Smooth muscle cell (in vitro differentiated cells): Measurements from ENCODE around the gene TWIST2. TPM values are rescaled to one million over a fixed set of nuclear protein-coding genes. Genes with fewer than 3 reads are reported as not detected.

Experiments used
- DNase-seq: peaks from one replicate; lab custom pipeline; 2025; ENCODE audit not compliant: unreplicated experiment; lab: John Stamatoyannopoulos, UW
- H2AFZ ChIP-seq: fragments of 200-600 bp; sonication (generic); 2 replicates; pipeline ENCODE4 v1.6.0; 2016; ENCODE audit warnings: antibody characterized with exemption, low read depth, mild to moderate bottlenecking
- H3F3A ChIP-seq: fragments of 200-600 bp; sonication (generic); 2 replicates; pipeline ENCODE4 v1.6.0; 2017; ENCODE audit warnings: antibody characterized with exemption, low read depth
- H3K27ac ChIP-seq: fragments of 200-600 bp; sonication (generic); 2 replicates; pipeline ENCODE4 v1.5.1; 2016; ENCODE audit warnings: low read depth, mild to moderate bottlenecking
- H3K27me3 ChIP-seq: fragments of 200-600 bp; sonication (generic); 2 replicates; pipeline ENCODE4 v1.6.1; 2016; ENCODE audit warnings: low read depth, mild to moderate bottlenecking
- H3K36me3 ChIP-seq: fragments of 200-600 bp; sonication (generic); 2 replicates; pipeline ENCODE4 v1.5.1; 2016; ENCODE audit warnings: low read depth
- H3K4me1 ChIP-seq: fragments of 200-600 bp; sonication (generic); 2 replicates; pipeline ENCODE4 v1.5.1; 2016; ENCODE audit warnings: low read depth
- H3K4me2 ChIP-seq: fragments of 200-600 bp; sonication (generic); 2 replicates; pipeline ENCODE4 v1.6.0; 2016; ENCODE audit warnings: mild to moderate bottlenecking
- H3K4me3 ChIP-seq: fragments of 200-600 bp; sonication (generic); 2 replicates; pipeline ENCODE4 v1.5.1; 2016; ENCODE audit warnings: mild to moderate bottlenecking
- H3K79me2 ChIP-seq: fragments of 200-600 bp; sonication (generic); 2 replicates; pipeline ENCODE4 v1.6.0; 2016; ENCODE audit warnings: low read depth, mild to moderate bottlenecking
- H3K9ac ChIP-seq: fragments of 200-600 bp; sonication (generic); 2 replicates; pipeline ENCODE4 v1.6.0; 2016; ENCODE audit warnings: low read depth
- H3K9me3 ChIP-seq: fragments of 200-600 bp; sonication (generic); replicated peaks from 2 replicates; pipeline ENCODE4 v1.5.1; 2016; ENCODE audit warnings: low read depth
- H4K20me1 ChIP-seq: fragments of 200-600 bp; sonication (generic); 2 replicates; pipeline ENCODE4 v1.6.0; 2016; ENCODE audit warnings: low read depth
- WGBS: methylation state at CpG from one replicate; pipeline ENCODE4 v1.1.7; 2016; ENCODE audit warnings: low lambda C conversion rate; 5-methylcytosine and 5-hydroxymethylcytosine counted together
- polyA plus RNA-seq: library from polyadenylated mRNA; unstranded; fragments of >200 nt; fragmentation: Nextera tagmentation; extraction: Ambion mirVana; gene quantifications from 2 replicates; pipeline ENCODE4 v1.2.1, GENCODE V29; 2016
- total RNA-seq: library from RNA; depleted of rRNA; stranded (reverse); fragments of >200 nt; gene quantifications from 2 replicates; pipeline ENCODE4 v1.2.3, GENCODE V29; 2014
- TF ChIP-seq, protein P1 (sequence below): fragments of 200-600 bp; sonication (generic); IDR thresholded peaks from 2 replicates; pipeline ENCODE4 v1.5.1; 2017; ENCODE audit warnings: borderline replicate concordance, mild to moderate bottlenecking, antibody characterized with exemption; ENCODE audit not compliant: insufficient read depth, poor library complexity, severe bottlenecking

The TWIST2 gene
- total and polyA plus RNA-seq, 2 experiments from 2014 or later: 1.0 to 2.4 TPM

DNA sequence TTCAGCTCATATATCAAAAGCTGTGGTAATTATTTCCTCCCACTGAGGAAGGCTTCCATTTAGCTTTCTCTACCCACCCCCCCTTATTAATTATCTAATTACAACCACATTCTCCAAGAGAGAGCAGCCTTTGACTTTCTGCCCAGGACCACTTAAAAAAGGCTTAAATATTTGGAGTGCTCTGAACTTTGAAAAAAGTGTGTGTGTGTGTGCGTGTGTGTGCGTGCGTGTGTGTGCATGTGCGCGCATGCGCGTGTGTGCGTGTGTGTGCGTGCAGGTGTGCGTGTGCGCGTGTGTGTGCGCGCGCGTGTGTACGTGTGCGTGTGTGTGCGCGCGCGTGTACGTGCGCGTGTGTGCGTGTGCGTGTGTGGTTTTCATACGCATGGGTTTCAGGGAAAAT lies 57.8 kb downstream of the TWIST2 start:
- Histone ChIP-seq H3K36me3 (no peaks in the 10 kb centered on the region), H3K79me2 (no peaks in the 10 kb centered on the region), H3K9ac (no peak overlapping the region), H4K20me1 (no peaks in the 10 kb centered on the region), H2AFZ (no peak overlapping the region), H3K4me1 (no peaks in the 10 kb centered on the region), H3K27me3 (no peaks in the 10 kb centered on the region), H3K4me3 (no peak overlapping the region), H3K9me3 (no peaks in the 10 kb centered on the region), H3K4me2 (no peak overlapping the region), H3F3A (no peaks in the 10 kb centered on the region), H3K27ac (no peak overlapping the region)
- 89% methylated on average over 21 of the region's 28 CpGs for WGBS
- TF ChIP-seq, protein P1, sequence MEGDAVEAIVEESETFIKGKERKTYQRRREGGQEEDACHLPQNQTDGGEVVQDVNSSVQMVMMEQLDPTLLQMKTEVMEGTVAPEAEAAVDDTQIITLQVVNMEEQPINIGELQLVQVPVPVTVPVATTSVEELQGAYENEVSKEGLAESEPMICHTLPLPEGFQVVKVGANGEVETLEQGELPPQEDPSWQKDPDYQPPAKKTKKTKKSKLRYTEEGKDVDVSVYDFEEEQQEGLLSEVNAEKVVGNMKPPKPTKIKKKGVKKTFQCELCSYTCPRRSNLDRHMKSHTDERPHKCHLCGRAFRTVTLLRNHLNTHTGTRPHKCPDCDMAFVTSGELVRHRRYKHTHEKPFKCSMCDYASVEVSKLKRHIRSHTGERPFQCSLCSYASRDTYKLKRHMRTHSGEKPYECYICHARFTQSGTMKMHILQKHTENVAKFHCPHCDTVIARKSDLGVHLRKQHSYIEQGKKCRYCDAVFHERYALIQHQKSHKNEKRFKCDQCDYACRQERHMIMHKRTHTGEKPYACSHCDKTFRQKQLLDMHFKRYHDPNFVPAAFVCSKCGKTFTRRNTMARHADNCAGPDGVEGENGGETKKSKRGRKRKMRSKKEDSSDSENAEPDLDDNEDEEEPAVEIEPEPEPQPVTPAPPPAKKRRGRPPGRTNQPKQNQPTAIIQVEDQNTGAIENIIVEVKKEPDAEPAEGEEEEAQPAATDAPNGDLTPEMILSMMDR: no peak
- DNase-seq: no peak

- Histone ChIP-seq H3K27me3 (no peaks in the 10 kb centered on the region), H3K36me3 (no peaks in the 10 kb centered on the region), H3K9ac (no peak overlapping the region), H3K79me2 (no peaks in the 10 kb centered on the region), H3K27ac (no peak overlapping the region), H2AFZ (no peak overlapping the region), H3K4me2 (no peak overlapping the region), H3K4me3 (no peak overlapping the region), H4K20me1 (no peaks in the 10 kb centered on the region), H3K9me3 (no peaks in the 10 kb centered on the region), H3K4me1 (no peaks in the 10 kb centered on the region), H3F3A (no peaks in the 10 kb centered on the region)
- TF ChIP-seq, protein P1: no peak
- 93% methylated on average over 19 of the region's 20 CpGs for WGBS
- DNase-seq: no peak
These were observed 58.5 kb downstream of the TWIST2 start for GRCh38 chr2:238906254-238906935.

DNA sequence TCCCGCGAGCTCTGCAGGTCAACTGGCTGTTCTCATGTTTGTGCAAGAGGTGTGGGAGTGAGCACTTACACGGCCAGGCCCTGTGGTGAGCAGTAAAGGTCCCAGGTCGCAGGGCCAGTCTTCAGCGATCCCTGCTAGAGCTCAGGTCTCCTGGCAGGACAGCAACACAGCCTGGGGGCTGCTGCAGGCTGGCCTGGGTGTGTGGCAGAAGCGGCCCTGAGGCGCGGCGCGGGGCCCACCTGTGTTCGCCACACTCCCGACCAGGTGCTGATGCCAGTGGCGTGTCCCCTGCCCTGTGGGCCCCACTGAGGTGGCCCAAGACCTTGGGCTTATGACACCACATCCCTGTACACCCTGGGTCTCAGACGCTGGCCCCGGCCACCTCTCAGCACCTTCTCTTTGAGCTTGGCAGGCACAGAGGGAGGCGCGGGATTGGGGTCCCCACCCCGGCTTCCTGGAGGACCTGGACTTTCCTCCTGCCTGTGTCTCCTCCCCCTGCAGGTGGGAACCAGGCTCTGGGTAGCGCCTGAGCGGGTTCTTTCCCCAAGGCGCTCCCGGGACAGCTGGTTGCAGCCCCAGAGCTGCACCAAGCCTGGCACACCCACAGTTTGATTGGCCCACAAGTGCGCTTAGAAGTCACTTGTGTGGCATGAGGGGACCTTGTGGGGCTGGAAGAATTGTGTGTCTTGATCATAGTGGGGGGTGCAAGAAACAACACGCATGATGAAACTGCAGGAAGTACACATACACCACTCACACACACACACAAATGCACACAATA lies 59.2 kb downstream of the TWIST2 start:
- H3K4me3 ChIP-seq: no peak overlapping the region
- no peaks in the 10 kb centered on the region for H3F3A ChIP-seq
- no peaks in the 10 kb centered on the region for H3K36me3 ChIP-seq
- H4K20me1 ChIP-seq: no peaks in the 10 kb centered on the region
- no peak overlapping the region for H3K4me2 ChIP-seq
- H3K79me2 ChIP-seq: no peaks in the 10 kb centered on the region
- no peaks in the 10 kb centered on the region for H3K27me3 ChIP-seq
- DNase-seq: no peak
- no peak overlapping the region for H2AFZ ChIP-seq
- no peak overlapping the region for H3K27ac ChIP-seq
- 88% methylated on average over 24 of the region's 24 CpGs for WGBS
- no peaks in the 10 kb centered on the region for H3K4me1 ChIP-seq
- TF ChIP-seq, protein P1: no peak
- H3K9ac ChIP-seq: no peak overlapping the region
- H3K9me3 ChIP-seq: no peaks in the 10 kb centered on the region

- Histone ChIP-seq H3K4me1 (no peaks in the 10 kb centered on the region), H3K9ac (no peak overlapping the region), H3K36me3 (no peaks in the 10 kb centered on the region), H4K20me1 (no peaks in the 10 kb centered on the region), H3K79me2 (no peaks in the 10 kb centered on the region), H3K9me3 (no peaks in the 10 kb centered on the region), H3K27me3 (no peaks in the 10 kb centered on the region), H3K4me3 (no peak overlapping the region), H3F3A (no peaks in the 10 kb centered on the region), H3K27ac (no peak overlapping the region), H2AFZ (no peak overlapping the region), H3K4me2 (no peak overlapping the region)
- TF ChIP-seq, protein P1: no peak
- 94% methylated on average over 5 of the region's 5 CpGs for WGBS
- DNase-seq: no peak
These were observed 59.9 kb downstream of the TWIST2 start for GRCh38 chr2:238907717-238908173.
